Endothelial cell of umbilical vein (primary cell): ENCODE measurements around the gene MC2R. TPM values are rescaled to one million over a fixed set of nuclear protein-coding genes. Genes with fewer than 3 reads are reported as not detected.

Source experiments
- BruUV-seq: library from RNA; stranded (reverse); fragments of 400-500 nt; replicated peaks from 2 replicates; lab custom pipeline; 2021; lab: Mats Ljungman, UMichigan
- CTCF ChIA-PET: fragments of 300-600, 350-600 bp; sonication (Branson Sonifier 250); formaldehyde crosslinking; loops from one replicate; lab custom pipeline; 2021; ENCODE audit warnings: antibody characterized with exemption, inconsistent platforms; lab: Charles Lee
- POLR2A ChIA-PET: fragments of 300-600, 350-600 bp; sonication (Branson Sonifier 250); formaldehyde crosslinking; loops from one replicate; lab custom pipeline; 2021; ENCODE audit warnings: antibody characterized with exemption, inconsistent platforms; lab: Charles Lee
- DNase-seq: peaks from one replicate; pipeline ENCODE4 v3.0.0-alpha.2; 2011; ENCODE audit warnings: low read depth, low spot score
- FAIRE-seq: peaks from 2 replicates; lab custom pipeline; 2011; peaks lifted over from hg19 to GRCh38; lab: Jason Lieb, UNC
- H2AFZ ChIP-seq: 2 replicates; pipeline ENCODE4 v1.6.0; 2012; ENCODE audit warnings: low read depth, low read length, control low read depth, inconsistent platforms
- H3K27ac ChIP-seq: 2 replicates; pipeline ENCODE4 v1.5.1; 2011; ENCODE audit warnings: low read depth, mild to moderate bottlenecking, control low read depth, low read length, moderate library complexity; ENCODE audit not compliant: insufficient read depth
- H3K27me3 ChIP-seq, 2 experiments: 2 replicates each; pipeline versions ENCODE4 v1.6.0 to v1.6.1; 2011; ENCODE audit warnings: low read length in 2 of 2, mixed read lengths in 1 of 2; ENCODE audit not compliant: control insufficient read depth in 2 of 2, insufficient read depth in 2 of 2
- H3K36me3 ChIP-seq, 2 experiments: 2 replicates in 1 of 2; 3 replicates in 1 of 2; pipeline ENCODE4 v1.5.1; 2011; ENCODE audit warnings: low read length in 2 of 2, mild to moderate bottlenecking in 1 of 2, moderate library complexity in 1 of 2; ENCODE audit not compliant: control insufficient read depth in 2 of 2, insufficient read depth in 2 of 2; ENCODE audit errors: extremely low read depth in 1 of 2
- H3K4me1 ChIP-seq: 3 replicates; pipeline ENCODE4 v1.5.1; 2011; ENCODE audit warnings: mild to moderate bottlenecking, low read length; ENCODE audit not compliant: control insufficient read depth, insufficient read depth; ENCODE audit errors: extremely low read depth
- H3K4me2 ChIP-seq: 2 replicates; pipeline ENCODE4 v1.6.1; 2011; ENCODE audit warnings: low read length, control low read depth, mixed read lengths; ENCODE audit not compliant: insufficient read depth
- H3K4me3 ChIP-seq, 3 experiments: fragments of 200-600 bp in 1 of 3; sonication (generic), shearing (Covaris generic) in 1 of 3; replicated peaks in 1 of 3; 2 replicates each; pipeline ENCODE4 v1.5.1; 2011 to 2016; ENCODE audit warnings: control low read depth in 3 of 3, low read length in 3 of 3, mild to moderate bottlenecking in 2 of 3, inconsistent platforms in 1 of 3, low read depth in 1 of 3, moderate library complexity in 1 of 3; ENCODE audit not compliant: insufficient read depth in 1 of 3
- H3K79me2 ChIP-seq: 2 replicates; pipeline ENCODE4 v1.6.0; 2012; ENCODE audit warnings: low read length, inconsistent platforms; ENCODE audit not compliant: control insufficient read depth, insufficient read depth
- H3K9ac ChIP-seq: replicated peaks from 2 replicates; pipeline ENCODE3; 2011; ENCODE audit warnings: low read length, control low read depth; ENCODE audit not compliant: insufficient read depth; ENCODE audit errors: extremely low read depth
- H3K9me1 ChIP-seq: replicated peaks from 3 replicates; pipeline ENCODE4 v1.6.0; 2011; ENCODE audit warnings: mild to moderate bottlenecking, low read length; ENCODE audit not compliant: control insufficient read depth, insufficient read depth; ENCODE audit errors: extremely low read depth
- H3K9me3 ChIP-seq: replicated peaks from 2 replicates; pipeline ENCODE4 v1.5.1; 2012; ENCODE audit warnings: low read length, inconsistent platforms; ENCODE audit not compliant: control insufficient read depth, insufficient read depth
- H4K20me1 ChIP-seq: replicated peaks from 2 replicates; pipeline ENCODE3; 2011; ENCODE audit warnings: mild to moderate bottlenecking, low read length; ENCODE audit not compliant: control insufficient read depth, insufficient read depth; ENCODE audit errors: extremely low read depth
- EZH2 ChIP-seq: IDR thresholded peaks from 2 replicates; pipeline ENCODE4 v1.6.1; 2012; ENCODE audit warnings: borderline replicate concordance, low read depth, mild to moderate bottlenecking, moderate library complexity, low read length, inconsistent platforms; ENCODE audit not compliant: severe bottlenecking
- FOS ChIP-seq: IDR thresholded peaks from 2 replicates; pipeline ENCODE4 v1.6.1; 2011; ENCODE audit warnings: mild to moderate bottlenecking, low read length, moderate library complexity, borderline replicate concordance; ENCODE audit not compliant: insufficient read depth
- GATA2 ChIP-seq: IDR thresholded peaks from 2 replicates; pipeline ENCODE4 v1.7.0; 2011; ENCODE audit warnings: low read depth, mild to moderate bottlenecking, moderate library complexity, mixed read lengths, low read length; ENCODE audit not compliant: insufficient read length, insufficient read depth
- JUN ChIP-seq: IDR thresholded peaks from 2 replicates; pipeline ENCODE4 v1.6.1; 2011; ENCODE audit warnings: borderline replicate concordance, low read depth; ENCODE audit not compliant: insufficient read length, insufficient read depth
- POLR2A ChIP-seq: IDR thresholded peaks from 2 replicates; pipeline ENCODE4 v1.6.1; 2012; ENCODE audit warnings: low read depth, mild to moderate bottlenecking, control low read depth, low read length
- POLR2AphosphoS5 ChIP-seq: IDR thresholded peaks from 2 replicates; pipeline ENCODE4 v1.6.1; 2012; ENCODE audit warnings: low read depth, mild to moderate bottlenecking, control low read depth, low read length, moderate library complexity; ENCODE audit not compliant: insufficient read depth
- dilution Hi-C: fragments of 300-500 bp; cut with MboI; formaldehyde crosslinking; loops from one replicate; pipeline ENCODE4 v1.15.0; 2019; ENCODE audit warnings: low sequenced_read_pairs; ENCODE audit not compliant: extremely low pct_ligation_motif_present
- intact Hi-C: fragments of 100-400 bp; cut with micrococcal nuclease; formaldehyde crosslinking; loops from one replicate; pipeline ENCODE4 v1.10.0; 2022
- polyA plus RNA-seq, 4 experiments: library from polyadenylated mRNA; depleted of rRNA in 3 of 4; stranded (reverse) in 3 of 4; unstranded in 1 of 4; fragments of >200 nt; gene quantifications; 2 replicates each; pipeline versions ENCODE4 v1.2.1 to v1.2.3, GENCODE V29; 2011 to 2012; ENCODE audit warnings: missing spikeins in 1 of 4
- total RNA-seq: library from RNA; stranded (reverse); gene quantifications from 2 replicates; pipeline ENCODE4 v1.2.3, GENCODE V29; 2021
- TF ChIP-seq, protein P1 (sequence below), 2 donors: IDR thresholded peaks; 1 replicate in 1 of 2; 2 replicates in 1 of 2; pipeline ENCODE4 v1.5.1; 2011; ENCODE audit warnings: low read length in 2 of 2, mild to moderate bottlenecking in 2 of 2, moderate library complexity in 2 of 2, control low read depth in 1 of 2, inconsistent platforms in 1 of 2, low read depth in 1 of 2; ENCODE audit not compliant: insufficient read depth in 1 of 2; ENCODE audit errors: extremely low read depth in 1 of 2

Gene MC2R
- total and polyA plus RNA-seq, 2 donors (not counting 3 experiments of a cell fraction or from before 2014, with no cell fraction given): not detected

DNA sequence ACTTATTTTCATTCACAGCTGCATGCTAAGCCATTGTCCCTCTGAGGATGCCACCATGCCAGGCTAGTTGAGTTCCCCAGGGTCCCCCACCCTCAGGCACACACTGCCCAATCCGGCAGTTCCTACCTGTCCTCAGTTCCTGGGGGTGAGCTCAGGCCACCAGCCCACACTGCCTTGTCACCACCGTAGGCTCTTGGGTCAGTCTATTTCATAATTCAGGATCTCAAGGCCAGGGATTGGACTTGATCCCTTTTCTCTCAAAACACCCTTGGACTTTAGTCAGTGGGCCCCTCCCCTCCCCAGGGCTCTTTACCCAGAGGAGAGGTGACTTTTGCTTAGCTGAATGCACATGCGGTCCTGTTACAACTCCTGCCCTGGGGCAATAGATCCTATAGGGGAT lies 18.7 kb upstream of the MC2R start:
- DNase-seq (no peak), FAIRE-seq (no peak)
- H3K9ac ChIP-seq: no peak overlapping the region
- no peak overlapping the region for H3K4me2 ChIP-seq
- H3K4me3 ChIP-seq: no peak overlapping the region
- intact Hi-C loops: no loop called here
- ChIA-PET CTCF (no interaction called here), POLR2A (no interaction called here)
- H4K20me1 ChIP-seq: no peaks in the 10 kb centered on the region
- no TSS peak for BruUV-seq
- H3K9me1 ChIP-seq: no peaks in the 10 kb centered on the region
- H3K79me2 ChIP-seq: no peaks in the 10 kb centered on the region
- no peaks in the 10 kb centered on the region for H3K4me1 ChIP-seq
- dilution Hi-C loops: no loop called here
- H2AFZ ChIP-seq: no peak overlapping the region
- no peaks in the 10 kb centered on the region for H3K36me3 ChIP-seq
- no peaks in the 10 kb centered on the region for H3K27me3 ChIP-seq
- TF ChIP-seq POLR2AphosphoS5: no peak
- TF ChIP-seq JUN: no peak
- TF ChIP-seq, protein P1, sequence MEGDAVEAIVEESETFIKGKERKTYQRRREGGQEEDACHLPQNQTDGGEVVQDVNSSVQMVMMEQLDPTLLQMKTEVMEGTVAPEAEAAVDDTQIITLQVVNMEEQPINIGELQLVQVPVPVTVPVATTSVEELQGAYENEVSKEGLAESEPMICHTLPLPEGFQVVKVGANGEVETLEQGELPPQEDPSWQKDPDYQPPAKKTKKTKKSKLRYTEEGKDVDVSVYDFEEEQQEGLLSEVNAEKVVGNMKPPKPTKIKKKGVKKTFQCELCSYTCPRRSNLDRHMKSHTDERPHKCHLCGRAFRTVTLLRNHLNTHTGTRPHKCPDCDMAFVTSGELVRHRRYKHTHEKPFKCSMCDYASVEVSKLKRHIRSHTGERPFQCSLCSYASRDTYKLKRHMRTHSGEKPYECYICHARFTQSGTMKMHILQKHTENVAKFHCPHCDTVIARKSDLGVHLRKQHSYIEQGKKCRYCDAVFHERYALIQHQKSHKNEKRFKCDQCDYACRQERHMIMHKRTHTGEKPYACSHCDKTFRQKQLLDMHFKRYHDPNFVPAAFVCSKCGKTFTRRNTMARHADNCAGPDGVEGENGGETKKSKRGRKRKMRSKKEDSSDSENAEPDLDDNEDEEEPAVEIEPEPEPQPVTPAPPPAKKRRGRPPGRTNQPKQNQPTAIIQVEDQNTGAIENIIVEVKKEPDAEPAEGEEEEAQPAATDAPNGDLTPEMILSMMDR (IDR thresholded peaks at IDR 0.05; ENCODE audit: extremely low read depth in 1 of 2, insufficient read depth in 1 of 2, low read depth in 1 of 2, low read length in 2 of 2): no peak
- no peak for TF ChIP-seq EZH2
- TF ChIP-seq GATA2: no peak
- TF ChIP-seq FOS: no peak
- TF ChIP-seq POLR2A: no peak
- no peak overlapping the region for H3K27ac ChIP-seq
- no peaks in the 10 kb centered on the region for H3K9me3 ChIP-seq
